GM10847 (cell line): Measurements from ENCODE around the gene PNLIP.

ENCODE experiments used
- POLR2A ChIP-seq: IDR thresholded peaks from 2 replicates; pipeline ENCODE4 v1.6.1; 2011; ENCODE audit not compliant: insufficient read length; ENCODE audit errors: extremely low read depth

PNLIP gene

DNA sequence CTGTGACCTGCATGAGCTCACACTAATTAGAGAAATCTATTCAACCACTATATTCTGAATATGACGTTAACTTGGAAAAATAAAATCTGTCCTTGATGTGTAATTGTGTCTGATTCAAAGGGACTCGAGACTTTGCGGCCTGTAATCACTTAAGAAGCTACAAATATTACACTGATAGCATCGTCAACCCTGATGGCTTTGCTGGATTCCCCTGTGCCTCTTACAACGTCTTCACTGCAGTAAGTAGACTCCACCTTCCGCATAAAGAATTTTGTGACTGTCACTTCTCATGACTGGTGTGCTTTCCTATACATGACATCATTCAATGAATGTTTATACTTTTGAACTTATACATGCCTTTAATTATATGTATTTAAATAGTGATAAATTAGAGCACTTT is 10.1 kb downstream of the PNLIP start:
- TF ChIP-seq POLR2A, result no peak

DNA sequence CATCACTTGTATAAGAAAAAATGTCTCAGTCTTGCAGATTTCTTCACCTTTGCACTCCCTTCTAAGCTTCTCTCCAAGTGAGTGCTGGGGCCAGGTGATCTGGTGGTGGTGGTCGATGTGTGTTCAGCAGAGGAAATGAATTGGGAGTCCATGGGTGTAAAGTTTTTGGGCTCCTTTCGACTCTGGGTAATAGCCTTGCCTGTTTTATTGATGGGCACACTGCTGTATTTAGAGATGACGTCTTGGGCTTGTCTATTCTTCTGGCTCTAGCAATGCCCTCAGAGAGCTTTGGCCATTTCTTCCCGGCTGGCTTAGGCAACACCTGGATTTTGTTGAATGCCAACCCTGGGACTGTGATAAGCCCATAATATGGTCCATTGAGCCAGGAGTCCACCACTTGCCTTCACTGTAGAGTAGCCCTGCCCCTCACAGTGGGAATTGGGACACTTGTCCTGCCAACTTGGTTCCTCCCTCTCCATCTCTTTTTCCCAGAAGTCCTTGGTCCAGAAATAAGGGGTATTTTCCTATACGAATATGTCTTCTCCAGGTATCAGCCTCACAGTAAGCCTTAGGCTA is 11.7 kb downstream of the PNLIP start:
- TF ChIP-seq POLR2A, result no peak

DNA sequence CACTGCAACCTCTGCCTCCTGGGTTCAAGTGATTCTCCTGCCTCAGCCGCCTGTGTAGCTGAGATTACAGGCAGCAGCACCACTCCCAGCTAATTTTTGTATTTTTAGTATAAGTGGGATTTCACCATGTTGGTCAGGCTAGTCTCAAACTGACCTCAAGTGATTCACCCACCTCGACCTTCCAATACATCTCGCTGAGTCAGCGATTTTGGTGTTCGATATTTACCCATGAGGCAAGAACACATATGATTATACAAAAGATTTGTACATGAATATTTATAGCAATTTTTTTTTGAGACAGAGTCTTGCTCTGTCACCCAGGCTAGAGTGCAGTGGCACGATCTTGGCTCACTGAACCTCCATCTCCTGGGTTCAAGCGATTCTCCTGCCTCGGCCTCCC is 19.8 kb downstream of the PNLIP start:
- no peak for TF ChIP-seq POLR2A

DNA sequence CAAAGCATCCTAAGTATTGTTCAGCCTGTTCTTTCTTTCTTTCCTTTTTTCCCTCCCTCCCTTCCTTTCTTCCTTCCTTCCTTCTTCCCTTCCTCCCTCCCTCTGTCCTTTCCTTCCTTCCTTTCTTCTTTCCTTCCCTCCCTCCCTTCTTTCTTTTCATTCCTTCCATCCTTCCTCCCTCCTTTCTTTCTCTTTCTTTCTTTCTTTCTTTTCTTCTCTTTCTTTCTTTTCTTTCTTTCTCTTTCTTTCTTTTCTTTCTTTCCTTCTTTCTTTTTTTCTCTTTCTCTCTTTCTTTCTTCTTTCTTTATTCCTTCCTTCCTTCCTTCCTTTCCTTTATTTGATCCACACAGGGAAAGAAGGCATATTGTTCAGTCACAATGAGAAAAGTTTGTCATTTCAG is 21.2 kb downstream of the PNLIP start:
- no peak for TF ChIP-seq POLR2A

DNA sequence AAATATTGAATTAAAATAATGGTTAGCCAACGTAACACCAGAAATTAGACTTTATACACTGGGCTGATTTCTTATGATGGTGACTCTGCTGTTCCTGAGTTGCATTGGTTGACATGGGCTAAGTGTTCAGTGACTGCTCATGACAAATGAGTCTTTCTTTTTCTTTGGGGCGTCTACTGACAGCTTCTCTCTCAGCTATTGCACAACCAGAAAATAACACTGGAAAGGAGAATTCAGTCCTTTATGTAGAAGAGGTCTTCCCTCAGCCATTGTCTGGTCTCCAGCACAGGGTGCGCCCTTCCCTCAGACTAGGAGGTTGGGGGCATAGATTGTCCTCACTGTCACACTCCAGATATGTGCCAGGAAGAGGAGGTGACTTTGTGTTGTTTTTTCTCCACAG is 21.6 kb downstream of the PNLIP start:
- TF ChIP-seq POLR2A, result no peak

DNA sequence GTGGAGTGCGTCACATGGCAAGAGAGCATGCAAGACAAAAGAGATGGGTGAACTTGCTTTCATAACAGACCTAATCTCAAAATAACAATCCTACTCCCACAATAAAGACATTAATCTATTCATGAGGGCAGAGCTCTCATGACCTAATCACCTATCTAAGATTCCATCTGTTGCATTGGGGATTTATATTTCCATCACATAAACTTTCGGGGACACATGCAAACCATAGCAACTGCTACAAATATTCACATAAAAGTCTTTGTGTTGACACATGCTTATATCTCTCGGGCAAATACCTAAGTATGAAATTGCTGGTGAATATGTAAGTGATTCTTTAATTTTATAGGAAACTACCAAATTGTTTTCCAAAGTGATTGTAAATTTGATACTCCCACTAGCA is 29.1 kb downstream of the PNLIP start:
- TF ChIP-seq POLR2A, result no peak

DNA sequence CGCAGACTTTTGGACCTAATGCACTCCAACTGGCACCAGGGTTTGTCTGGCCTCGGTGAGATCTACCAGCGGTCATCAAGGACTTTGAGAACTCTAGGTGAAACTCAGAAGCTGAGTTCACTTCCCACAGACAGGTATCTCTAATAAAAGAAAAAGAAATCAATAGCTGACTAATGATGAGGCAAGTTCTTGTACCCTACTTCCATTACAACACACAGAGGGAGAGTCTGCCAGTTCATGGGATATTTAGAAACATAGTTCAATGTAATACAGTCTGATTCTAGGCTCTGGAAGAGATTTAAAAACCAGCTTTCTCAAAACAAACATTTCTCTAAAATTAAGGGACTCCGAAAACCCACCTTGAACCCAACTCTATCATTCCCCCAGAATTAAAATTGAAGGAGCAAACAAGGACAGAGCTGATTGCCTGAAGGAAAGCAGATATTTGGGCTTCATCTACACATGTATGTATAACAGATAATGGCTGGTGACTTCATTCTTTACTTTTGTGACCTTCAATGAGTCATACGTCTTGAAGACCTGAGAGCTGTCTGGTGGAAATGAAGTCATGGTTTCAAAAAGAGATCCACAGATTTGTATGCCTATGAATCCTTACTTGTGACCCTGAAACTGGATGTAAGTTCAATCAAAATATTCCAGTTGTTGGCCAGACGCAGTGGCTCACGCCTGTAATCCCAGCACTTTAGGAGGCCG is 42.3 kb downstream of the PNLIP start:
- no peak for TF ChIP-seq POLR2A

DNA sequence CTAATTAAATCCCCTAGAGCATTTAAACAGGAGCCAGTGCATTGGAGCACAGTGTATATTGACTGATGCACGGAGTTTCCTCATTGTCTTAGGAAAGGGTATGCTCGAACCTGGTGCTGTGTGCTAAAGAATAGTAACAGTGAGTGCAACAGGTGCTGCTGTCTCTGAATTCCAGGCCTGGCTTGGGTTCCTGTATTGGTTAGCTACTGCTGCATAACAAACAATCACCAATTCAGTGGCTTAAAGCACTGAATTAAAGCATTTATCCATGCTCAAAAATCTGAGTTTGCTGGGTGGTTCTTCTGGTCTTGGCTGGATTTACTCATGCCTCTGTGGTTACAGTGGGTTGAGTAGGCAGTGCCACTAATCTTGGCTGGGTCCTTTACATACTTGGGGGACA is 43.3 kb downstream of the PNLIP start:
- TF ChIP-seq POLR2A, result no peak

DNA sequence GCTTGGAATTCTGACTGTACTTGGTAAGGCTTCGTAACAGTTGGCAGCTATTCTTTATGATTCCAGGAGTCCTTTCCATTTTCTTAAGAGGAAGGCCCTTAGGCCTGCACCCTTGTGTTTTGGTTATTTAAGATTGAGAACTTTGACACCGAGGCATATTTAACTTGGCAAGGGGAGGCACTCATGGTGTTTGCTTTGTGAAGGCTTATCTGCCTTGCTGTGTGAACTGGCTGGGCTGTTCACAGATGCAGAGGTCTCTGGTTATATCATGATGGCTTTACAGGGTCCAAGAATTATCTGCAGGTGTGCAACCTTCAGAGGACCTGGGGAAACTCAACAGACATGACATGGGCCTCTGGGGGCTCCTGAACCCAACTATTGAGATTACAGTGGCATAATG is 44.2 kb downstream of the PNLIP start:
- no peak for TF ChIP-seq POLR2A

DNA sequence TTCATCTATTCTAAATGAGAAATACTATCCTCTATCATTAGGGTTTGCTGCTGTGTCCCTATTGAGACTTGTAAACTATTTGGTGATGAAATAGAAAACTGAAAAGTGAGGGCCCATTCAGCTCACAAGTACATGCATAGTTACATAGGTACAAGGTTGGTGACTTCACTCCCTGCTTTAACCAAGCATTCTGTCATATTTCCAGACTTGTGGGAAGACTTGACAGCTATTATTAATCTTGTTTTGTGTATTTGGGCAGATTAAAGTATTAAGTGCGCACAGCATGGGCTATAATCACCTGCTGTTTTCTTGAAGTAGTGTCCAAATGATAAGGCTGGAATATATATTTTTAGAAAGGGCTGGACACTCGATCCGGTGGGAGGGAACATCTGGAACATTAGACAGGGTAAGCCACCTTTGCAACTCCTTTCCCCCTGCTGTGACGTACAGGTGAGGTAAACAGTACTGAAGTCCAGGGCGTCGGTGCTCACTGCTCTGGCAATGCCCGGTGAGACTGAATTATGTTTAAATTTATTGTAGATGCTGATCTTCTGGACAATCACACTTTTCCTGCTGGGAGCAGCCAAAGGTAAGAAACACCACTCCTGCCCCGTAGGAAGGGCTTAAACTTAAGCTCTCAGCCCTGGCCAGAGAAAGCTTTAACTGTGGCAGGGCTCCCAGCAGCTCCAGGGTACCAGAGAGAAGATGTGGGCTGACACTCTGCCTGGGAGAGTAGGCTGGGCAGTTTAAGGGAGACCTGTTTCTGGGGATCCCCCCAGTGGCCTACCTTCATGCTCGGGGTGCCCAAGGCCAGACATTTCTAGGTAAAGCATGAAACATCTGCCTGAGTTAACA is 45.1 kb downstream of the PNLIP start, which contains the start of gene PNLIPRP1:
PNLIPRP1 (plus strand) TSS at position 370 of the 855 bp plus-strand sequence; CDS start at position 541, 171 bp downstream.
- TF ChIP-seq POLR2A, result no peak

DNA sequence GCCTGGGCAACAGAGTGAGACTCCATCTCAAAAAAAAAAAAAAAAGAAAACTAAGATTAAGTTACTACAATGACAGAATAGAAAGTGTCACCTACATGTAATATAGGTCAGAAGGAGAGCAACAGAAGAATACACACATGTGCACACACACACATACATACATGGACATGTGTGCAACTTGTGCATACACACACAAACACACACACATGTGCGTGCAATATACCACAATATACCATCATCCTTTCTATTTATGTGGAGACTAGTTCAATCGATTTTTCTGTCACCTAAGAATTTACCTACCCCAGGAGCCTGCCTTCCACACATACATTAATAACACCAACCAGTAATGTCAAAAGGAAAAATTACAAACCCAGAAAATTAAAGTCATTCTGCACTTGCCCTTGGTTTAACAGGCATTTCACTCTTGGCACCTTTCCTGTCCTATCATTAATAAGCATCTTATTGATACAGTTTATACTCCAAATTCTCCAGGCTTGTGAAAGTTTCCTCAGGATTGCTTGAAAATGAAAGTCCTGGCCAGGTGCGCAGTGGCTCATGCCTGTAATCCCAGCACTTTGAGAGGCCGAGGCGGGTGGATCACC is 47.5 kb downstream of the PNLIP start:
- no peak for TF ChIP-seq POLR2A

DNA sequence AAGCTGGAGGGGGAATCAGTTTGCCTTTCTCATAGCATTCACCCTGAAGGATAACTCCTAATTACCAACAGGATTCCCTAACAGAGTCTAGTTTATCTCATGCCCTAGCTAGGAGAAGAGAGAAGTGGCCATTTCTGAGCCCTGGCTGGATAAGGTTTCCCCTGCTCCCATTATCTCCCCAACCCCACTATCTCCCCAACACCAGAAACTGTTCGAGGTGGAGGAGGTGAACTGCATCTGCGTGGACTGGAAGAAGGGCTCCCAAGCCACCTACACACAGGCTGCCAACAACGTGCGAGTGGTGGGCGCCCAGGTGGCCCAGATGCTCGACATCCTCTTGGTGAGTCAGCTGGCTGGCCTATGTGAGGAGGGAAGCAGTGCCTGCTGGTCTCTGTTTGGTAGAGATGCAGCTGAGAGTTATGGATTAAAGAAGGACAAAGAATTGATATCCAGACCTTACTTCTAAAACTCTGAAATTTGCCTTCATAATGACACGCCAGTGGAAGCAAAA is 48.8 kb downstream of the PNLIP start:
- TF ChIP-seq POLR2A, result no peak

DNA sequence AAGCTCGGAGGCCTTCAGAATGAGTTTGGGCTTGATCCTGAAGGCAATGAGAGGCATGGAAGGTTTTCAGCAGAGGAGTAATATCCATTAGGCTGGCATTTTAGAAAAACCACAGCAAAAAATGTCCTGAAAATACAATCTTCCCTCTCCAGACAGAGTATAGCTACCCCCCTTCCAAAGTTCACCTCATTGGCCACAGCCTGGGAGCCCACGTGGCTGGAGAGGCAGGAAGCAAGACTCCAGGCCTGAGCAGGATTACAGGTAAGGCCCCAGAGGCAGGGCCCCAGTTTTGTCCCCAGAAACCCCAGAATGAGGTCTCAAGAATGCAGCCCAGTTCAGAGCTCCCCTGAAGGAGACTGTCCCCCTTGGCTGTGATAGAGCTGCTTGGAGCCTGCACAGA is 50.3 kb downstream of the PNLIP start:
- no peak for TF ChIP-seq POLR2A

DNA sequence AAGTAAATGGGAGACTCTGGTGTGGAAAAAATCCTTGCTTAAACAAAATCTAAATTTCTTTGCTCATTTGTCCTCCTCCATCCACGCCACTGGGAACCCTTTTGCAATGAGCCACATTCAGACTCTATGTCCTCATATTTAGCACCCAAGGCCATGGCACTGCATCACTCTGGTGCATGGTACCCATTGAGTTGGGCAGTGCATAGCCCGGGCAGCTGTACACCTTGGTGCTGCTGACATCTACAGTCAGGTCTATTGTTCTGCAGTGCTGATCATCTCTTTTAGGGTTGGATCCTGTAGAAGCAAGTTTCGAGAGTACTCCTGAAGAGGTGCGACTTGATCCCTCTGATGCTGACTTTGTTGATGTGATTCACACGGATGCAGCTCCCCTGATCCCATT is 51.8 kb downstream of the PNLIP start:
- no peak for TF ChIP-seq POLR2A

DNA sequence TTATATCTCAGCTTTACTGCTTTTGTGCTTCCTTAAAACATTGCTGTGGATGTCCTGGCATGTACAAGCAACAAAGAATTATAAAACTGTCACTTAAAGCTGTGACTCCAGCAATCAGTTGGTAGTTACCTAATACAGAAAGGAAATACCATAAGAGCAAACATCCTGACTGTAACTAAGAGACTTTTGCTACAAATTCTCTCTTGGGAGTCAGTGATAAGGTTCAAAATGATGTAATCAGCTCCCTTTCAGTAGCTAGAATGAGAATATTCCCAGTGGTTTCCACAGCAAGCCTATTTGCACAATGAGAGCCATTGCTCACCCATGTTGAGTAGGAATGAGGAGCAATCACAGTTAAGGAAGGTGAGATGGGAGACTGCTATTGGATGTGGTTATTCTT is 52.6 kb downstream of the PNLIP start:
- TF ChIP-seq POLR2A, result no peak
